Measurements from ENCODE around the gene PABPC4L.

DNA sequence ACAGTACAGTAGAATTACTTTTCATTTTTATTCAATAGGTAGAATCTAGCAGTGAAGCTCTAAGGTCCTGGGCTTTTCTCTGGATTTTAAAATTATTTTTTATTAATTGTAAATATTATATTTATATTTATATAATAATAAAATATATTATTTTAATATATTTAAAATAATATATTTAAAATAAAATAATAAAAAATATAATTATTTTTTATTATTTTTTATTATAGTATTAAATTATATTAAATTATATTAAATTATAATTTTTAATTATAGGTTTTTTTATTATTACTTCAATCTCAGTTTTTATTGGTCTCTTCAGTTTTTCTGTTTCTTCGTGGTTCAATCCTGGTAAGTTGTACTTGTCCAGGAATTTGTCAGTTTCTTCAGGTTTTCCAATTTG, 49.7 kb upstream of the PABPC4L start:
- TF ChIP-seq, protein P1, sequence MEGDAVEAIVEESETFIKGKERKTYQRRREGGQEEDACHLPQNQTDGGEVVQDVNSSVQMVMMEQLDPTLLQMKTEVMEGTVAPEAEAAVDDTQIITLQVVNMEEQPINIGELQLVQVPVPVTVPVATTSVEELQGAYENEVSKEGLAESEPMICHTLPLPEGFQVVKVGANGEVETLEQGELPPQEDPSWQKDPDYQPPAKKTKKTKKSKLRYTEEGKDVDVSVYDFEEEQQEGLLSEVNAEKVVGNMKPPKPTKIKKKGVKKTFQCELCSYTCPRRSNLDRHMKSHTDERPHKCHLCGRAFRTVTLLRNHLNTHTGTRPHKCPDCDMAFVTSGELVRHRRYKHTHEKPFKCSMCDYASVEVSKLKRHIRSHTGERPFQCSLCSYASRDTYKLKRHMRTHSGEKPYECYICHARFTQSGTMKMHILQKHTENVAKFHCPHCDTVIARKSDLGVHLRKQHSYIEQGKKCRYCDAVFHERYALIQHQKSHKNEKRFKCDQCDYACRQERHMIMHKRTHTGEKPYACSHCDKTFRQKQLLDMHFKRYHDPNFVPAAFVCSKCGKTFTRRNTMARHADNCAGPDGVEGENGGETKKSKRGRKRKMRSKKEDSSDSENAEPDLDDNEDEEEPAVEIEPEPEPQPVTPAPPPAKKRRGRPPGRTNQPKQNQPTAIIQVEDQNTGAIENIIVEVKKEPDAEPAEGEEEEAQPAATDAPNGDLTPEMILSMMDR (IDR thresholded peaks at IDR 0.05; ENCODE audit: insufficient read depth, low read length, poor library complexity, severe bottlenecking) = no peak
- no peak for TF ChIP-seq EZH2phosphoT487 (conservative IDR thresholded peaks at IDR 0.05; ENCODE audit: low read length)
